ENCODE results near the gene LPP.

LPP gene

GRCh38 chr3:188792793-188793192 lies 638.8 kb downstream of the LPP start:
- DNase-seq (ENCODE audit: low read depth): no peak

DNA sequence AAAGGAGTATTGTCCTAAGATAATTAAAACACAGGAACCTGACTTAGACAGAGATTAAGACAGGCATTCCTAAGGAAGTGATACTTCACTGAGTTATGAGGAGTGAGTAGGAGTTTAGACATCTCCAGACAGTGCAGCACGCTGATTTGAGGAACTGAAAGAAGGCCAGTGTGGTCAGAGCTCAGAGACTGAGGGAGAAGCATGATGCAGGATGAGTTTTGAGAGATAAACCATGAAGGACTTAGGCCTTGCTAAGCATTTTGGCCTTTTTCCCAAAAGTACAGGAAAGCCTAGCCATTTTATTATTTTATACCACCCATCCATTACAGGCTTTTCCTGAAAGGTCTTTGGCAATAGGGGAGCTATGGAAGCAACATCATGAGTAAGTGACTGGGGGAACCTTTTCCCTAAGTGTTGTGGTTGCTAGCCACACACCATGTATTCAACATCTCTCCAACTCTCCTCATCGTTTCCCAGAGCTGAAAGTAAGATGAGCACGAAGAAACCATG lies 642.2 kb downstream of the LPP start:
- DNase-seq (ENCODE audit: low read depth): peak; percentile 96

DNA sequence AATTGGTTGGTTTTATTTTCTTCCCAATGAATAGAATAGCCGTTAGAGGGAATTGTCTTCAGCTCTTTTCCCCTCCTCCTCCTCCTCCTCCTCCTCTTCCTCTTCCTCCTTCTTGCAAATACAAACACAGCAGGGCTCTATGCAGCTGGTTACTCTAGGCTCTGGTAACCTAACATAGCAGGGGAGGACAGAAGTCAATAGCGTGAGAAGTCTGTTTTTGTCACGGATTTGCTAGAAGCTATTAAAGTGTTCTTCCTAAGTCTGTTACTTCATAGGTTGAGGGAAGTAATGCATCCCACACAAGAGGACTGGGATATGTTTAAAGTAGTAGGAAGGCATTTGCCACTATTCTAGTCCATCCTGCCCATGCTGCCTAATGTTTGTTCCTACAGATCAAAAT lies 643.1 kb downstream of the LPP start:
- no peak for DNase-seq (ENCODE audit: low read depth)

DNA sequence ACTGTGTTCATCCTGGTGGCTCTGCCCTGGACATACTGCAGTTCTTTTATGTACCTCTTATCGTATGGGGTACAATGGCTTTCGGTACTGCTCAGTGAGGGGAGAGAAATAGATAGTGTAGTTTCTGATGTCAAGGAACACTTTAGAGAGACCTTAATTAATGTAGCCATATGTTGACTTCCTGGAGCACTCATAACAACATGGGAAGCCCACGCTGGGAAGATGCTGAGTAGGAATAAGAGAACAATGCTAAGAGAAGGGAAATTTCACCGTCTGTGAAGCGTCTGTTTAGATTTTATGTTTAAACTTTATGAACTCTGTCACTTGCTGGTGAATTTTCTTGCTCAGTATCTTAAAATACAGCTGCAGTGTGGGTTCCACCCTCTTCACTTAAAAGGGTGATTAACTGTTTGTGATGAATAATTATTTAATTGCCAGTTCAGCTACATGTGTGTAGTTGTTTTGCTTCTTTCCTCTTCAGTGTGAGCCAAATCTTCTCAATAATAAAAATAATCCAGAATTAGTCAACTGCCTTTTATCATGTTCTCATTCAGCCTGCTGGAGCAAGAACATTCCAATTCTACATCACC lies 644.7 kb downstream of the LPP start:
- no peak for DNase-seq (ENCODE audit: low read depth)

GRCh38 chr3:188801393-188801792 lies 647.4 kb downstream of the LPP start:
- no peak for DNase-seq (ENCODE audit: low read depth)

DNA sequence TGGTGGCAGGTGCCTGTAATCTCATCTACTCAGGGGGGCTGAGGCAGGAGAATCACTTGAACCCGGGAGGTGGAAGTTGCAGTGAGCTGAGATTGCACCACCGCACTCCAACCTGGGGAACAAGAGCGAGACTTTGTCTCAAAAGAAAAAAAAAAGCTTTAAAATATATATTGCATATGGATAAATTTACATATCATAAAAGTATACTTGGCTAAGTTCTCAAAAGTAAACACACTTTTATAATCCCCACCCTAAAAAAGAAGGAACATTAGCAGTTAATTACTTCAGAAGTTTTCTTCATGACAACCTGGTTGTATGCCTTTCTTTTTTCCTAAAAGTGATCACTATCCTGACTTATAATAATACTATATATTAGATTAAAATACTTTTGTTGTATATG lies 648.7 kb downstream of the LPP start:
- DNase-seq (ENCODE audit: low read depth): no peak

DNA sequence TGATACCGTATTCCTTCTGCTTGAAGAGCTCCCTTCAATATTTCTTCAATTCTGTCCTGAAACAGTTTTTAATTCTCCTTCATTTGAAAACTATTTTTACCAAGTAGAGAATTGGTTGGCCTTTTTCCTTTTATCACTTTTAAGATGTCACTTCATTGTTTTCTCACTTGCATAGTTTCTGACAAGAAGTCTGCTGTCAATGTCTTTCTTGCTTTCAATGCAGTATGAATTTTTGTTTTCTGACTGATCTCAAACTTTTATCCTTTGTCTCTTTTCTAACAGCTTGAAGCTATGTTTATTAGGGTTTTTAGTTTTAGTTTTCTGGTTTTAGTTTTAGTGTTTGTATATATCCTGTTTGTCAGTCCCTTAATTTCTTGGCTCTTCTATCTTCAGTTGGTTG lies 653.0 kb downstream of the LPP start:
- DNase-seq (ENCODE audit: low read depth): no peak

GRCh38 chr3:188812198-188812597 lies 658.2 kb downstream of the LPP start:
- no peak for DNase-seq (ENCODE audit: low read depth)

DNA sequence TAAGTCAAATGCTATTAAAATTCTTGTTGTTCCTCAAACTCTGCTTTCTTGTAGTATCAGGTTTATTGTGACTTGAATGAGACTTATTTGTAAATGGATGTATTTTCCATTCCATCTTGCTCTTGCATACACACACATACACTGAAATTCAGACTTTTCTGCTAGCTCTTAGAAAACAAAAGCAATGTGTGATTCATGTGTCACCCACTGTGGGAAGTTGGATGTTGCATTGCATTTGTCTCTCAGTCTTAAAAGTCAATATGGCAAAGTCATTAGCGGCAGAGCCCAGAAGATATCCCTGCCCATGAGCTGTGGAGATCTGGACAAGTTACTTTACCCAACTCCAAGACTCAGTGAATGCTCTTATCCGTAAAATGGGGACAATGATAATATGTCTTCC lies 660.6 kb downstream of the LPP start:
- no peak for DNase-seq (ENCODE audit: low read depth)

GRCh38 chr3:188817103-188817934 lies 663.4 kb downstream of the LPP start:
- no peak for DNase-seq (ENCODE audit: low read depth)

- DNase-seq (ENCODE audit: low read depth): no peak
Measured at GRCh38 chr3:188817935-188818269, 663.9 kb downstream of the LPP start.

GRCh38 chr3:188818282-188818681 lies 664.3 kb downstream of the LPP start:
- no peak for DNase-seq (ENCODE audit: low read depth)

DNA sequence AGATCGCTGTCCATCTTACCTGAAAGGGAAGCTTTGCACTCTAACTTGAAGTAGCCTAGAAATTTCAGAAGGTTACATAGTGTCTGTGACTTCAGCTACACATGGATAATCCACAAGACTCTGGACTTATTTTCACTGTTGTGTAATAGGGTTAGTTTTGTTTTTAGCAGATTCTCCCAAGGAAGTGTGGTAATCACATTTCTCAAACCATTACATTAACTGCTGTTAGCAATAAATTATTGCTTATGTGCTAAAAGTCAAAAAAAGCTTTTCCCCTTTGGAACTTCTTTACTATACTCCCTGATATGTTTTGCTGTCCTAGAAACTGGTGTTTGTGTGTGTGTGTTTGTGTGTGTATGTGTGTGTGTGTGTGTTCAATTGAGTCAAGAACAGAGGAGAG lies 666.0 kb downstream of the LPP start:
- peak; percentile 81 for DNase-seq (ENCODE audit: low read depth)

DNA sequence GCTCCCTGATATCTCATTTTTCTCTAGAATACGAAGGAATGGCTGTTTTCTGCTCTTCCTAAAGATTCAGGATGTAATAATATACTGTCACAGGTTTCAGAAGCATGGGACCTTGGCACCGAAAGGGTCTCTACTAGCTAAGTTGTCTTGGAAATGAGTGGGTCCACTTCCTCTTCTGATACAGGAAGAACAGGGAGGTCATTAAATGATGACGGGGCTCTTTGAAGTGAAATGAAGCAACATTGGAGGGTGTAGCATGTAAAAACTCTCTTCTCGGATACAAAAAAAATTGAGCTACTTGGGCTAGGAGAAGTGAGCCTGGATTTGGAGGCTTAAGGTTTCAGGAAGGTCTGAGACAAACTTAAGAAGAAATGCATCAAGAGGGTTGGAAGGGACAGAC lies 668.0 kb downstream of the LPP start:
- DNase-seq (ENCODE audit: low read depth): no peak

- DNase-seq (ENCODE audit: low read depth): no peak
Measured at GRCh38 chr3:188822411-188822810, 668.5 kb downstream of the LPP start.

DNA sequence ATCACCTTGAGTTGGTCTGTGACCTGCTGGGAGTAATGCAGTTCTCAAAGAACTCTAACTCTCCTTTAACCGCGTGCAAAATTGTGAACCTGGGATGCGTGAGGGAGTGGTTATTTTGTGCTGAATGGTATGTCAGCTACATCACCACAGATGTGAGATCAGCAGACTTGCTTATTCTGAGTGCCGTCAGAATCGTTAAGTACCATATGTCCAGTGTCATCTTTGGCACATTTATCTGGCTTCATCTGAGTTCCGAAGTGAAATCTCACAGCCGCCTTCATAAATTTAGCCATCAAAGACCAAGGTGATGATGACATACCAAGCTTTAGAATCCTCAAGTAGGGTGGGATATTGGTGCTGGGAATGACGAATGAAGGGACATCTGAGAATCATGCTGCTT lies 670.6 kb downstream of the LPP start:
- DNase-seq (ENCODE audit: low read depth): no peak

DNA sequence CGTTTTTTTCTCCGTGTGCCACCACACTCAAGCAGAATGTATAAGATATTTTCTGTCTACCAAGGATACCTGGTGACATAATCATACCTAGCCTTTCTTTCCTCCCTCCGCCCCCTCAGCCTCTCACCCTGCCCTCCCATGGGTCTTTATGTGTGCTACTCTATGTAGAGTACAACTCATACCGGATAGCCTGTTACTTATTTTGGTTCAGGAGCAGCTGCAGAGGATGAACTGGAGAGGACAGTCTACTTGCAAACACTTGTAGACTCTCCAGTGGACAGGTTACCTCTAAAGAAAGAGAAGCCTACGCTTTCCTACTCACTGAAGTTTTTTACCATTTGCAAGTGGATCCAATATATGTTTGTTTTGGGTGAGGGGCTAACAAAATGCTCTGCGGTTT lies 671.9 kb downstream of the LPP start:
- no peak for DNase-seq (ENCODE audit: low read depth)

DNA sequence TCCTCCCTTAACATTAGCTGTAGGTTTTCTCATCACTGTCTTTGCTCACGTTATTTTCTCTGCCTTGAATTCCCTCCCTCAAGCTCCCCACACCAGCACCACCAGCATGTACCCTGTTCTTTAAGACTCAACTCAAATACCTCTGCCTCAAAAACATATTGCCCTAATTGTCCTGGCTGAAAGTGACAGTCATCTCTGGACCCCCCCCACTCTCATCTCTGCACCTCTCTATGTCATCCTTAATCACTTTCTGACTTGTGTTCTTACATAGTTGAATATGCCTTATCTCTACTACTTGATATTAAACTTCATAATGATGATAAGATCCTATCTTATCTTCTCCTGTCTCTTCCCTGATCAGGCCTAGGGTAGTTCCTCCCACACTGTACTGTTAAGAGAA lies 672.6 kb downstream of the LPP start:
- no peak for DNase-seq (ENCODE audit: low read depth)

DNA sequence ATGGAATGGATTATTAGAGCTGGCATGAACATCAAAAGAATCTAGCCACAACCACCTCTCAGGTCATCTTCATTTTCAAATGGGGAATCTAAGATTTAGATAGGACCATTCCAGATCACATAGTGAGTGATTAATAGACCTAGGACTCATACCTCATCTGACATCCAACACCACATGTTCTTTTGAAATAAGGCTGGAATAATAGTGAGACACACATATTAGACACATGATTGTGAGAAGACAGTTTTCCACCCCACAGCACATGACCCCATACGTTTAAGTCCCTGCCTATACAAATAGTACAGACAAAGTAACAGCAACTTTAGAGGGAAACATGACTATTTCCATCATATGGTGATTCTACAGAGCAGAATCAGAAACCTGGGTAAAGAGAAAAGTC lies 673.1 kb downstream of the LPP start:
- DNase-seq (ENCODE audit: low read depth): no peak

GRCh38 chr3:188827576-188827975 lies 673.6 kb downstream of the LPP start:
- no peak for DNase-seq (ENCODE audit: low read depth)

DNA sequence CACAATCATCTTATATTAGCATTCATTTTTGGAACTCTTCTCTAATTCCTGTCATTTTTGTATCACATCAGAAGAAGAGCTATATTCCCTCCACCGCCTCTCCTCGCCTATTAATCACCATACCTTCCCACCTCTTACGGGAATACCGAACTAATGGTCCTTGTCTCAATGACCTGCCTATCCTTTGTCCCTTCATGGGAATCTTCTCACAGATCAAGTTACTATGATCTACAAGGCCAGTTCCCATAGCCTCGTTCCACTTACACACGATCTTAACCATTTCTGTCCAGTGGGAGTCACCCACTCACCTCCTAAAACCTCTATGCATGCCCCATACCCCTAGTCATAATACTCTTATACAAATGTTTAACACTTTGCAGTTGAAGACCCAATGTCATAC lies 675.2 kb downstream of the LPP start:
- DNase-seq (ENCODE audit: low read depth): no peak

GRCh38 chr3:188829576-188829975 lies 675.6 kb downstream of the LPP start:
- no peak for DNase-seq (ENCODE audit: low read depth)

GRCh38 chr3:188830893-188831292 lies 676.9 kb downstream of the LPP start:
- no peak for DNase-seq (ENCODE audit: low read depth)

GRCh38 chr3:188832146-188832545 lies 678.2 kb downstream of the LPP start:
- no peak for DNase-seq (ENCODE audit: low read depth)

Data from GM04503 (cell line).